GM21737 (cell line): ENCODE measurements around the gene GRIN2A.

ENCODE experiments used
- ATAC-seq: cut with Tn5 transposase; IDR thresholded peaks from one replicate; pipeline ENCODE4 v1.9.1; 2021; ENCODE audit warnings: mild to moderate bottlenecking, moderate library complexity; ENCODE audit not compliant: unreplicated experiment

The GRIN2A gene

GRCh38 chr16:9791556-9791955 lies 390.7 kb downstream of the GRIN2A start:
- no peak for ATAC-seq

GRCh38 chr16:9790199-9790598 lies 392.0 kb downstream of the GRIN2A start:
- ATAC-seq = no peak

DNA sequence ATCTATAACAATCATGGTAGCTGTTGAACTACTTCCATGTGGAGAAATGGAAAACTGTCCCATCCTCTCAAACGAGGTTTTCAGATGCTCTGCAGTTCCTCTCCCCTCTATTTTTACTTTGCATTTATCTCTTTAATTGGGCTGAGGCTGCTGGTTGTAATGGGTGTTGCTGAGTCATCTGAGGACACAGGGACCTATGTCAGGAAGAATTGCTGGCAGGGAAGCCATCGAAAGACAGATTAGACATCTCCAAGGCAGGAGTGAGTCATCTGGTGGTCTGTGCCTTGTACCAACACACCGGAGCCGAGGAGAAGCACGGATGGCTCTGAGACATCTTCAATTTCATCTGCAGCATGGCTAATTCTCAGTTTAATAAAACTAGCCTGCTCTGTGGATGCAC lies 394.5 kb downstream of the GRIN2A start:
- no peak for ATAC-seq

DNA sequence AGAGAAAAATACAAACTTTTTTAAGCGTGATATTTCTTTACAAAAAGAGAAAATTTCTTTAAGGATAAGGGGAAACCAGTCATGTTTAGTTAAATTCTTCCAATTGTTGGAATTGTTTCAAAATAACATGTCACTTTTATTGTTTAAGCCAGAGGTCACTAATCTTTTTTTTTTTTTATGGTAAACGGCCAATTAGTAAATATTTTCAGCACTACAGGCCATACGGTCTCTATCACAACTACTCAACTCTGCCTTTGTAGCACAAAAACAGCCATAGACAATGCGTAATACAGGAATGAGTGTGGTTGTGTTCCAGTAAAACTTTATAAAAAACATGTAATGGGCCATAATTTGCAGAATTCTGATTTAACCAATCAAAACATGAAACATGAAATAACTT lies 401.4 kb downstream of the GRIN2A start:
- no peak for ATAC-seq

DNA sequence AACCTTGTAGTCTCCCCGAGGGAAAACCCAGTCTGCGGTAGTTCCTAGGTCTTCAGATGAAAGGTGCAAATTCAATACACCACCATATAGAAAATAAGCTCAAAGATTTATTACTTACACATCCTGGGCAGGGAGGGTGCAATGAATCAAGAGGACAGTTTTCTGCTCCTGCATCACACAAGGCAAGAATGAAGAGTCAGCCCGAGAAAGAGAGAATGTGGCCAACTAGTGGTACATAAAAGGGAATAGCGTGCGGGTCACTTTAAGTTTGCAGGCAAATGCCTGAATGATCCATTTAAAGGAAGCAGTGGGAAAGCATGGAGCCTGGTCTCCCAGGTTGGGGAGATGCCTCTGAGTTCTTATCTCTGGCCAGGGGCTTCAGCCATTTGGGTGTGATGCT lies 403.4 kb downstream of the GRIN2A start:
- no peak for ATAC-seq

GRCh38 chr16:9775998-9776397 lies 406.2 kb downstream of the GRIN2A start:
- ATAC-seq = no peak

DNA sequence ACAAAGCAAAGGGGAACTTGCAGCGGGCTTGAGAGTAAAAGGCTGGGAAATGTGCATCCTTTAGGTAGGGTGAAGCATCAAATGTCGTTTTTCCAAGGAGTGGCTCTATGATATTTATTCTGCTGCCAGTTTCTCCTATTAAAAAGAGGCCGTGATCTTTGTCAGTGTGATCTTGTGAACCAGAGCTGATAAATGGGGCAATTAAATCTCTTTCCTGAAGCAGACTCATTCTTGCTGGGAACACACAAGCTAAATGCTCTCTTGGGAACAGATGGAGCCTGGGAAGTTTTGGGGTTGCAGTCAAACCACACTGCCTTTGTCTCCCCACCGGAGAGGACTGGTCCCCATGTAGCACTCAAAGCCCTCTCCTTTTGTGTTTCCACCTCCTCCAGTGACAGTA lies 408.9 kb downstream of the GRIN2A start:
- no peak for ATAC-seq

DNA sequence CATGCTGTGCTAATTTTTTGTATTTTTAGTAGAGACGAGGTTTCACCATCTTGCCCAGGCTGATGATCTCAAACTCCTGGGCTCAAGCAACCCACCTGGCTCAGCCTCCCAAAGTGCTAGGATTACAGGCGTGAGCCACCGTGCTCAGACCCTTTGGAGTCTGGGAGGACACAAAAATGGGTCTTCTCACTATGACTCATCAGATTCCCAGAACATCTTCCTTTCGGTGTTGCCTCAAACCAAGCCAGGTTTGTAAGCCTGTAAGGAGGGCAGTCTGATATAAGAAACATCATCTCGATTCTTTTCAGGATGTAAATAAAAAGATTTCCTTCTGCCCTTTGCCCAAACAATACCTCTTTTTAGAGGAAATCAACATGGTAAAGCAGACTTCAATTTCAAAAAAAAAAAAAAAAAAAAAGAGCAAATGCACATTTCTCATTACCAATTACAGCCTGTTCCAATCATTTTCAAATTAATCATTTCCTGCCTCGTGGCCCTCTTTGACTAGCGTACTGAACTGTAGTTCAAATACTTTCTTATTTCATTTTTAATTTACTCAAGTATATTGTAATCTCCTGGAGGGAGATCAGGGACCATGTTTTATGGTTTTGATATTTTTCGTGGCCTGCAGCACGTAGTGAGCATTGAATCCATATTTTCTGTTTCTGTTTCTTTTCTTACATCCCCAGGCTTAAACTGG lies 409.6 kb downstream of the GRIN2A start:
- no peak for ATAC-seq

- no peak for ATAC-seq
These were observed 415.3 kb downstream of the GRIN2A start for GRCh38 chr16:9766891-9767290.

GRCh38 chr16:9763505-9763904 lies 418.7 kb downstream of the GRIN2A start:
- no peak for ATAC-seq

- ATAC-seq = no peak
These were observed 420.4 kb downstream of the GRIN2A start for GRCh38 chr16:9761870-9762269.

GRCh38 chr16:9757687-9758086 lies 424.5 kb downstream of the GRIN2A start:
- ATAC-seq = no peak

- no peak for ATAC-seq
These were observed 425.8 kb downstream of the GRIN2A start for GRCh38 chr16:9756434-9756833.

- no peak for ATAC-seq
These were observed 427.1 kb downstream of the GRIN2A start for GRCh38 chr16:9755081-9755480.

GRCh38 chr16:9741776-9742175 lies 440.5 kb downstream of the GRIN2A start:
- no peak for ATAC-seq

GRCh38 chr16:9739301-9739700 lies 442.9 kb downstream of the GRIN2A start:
- ATAC-seq = no peak

GRCh38 chr16:9738690-9739089 lies 443.5 kb downstream of the GRIN2A start:
- ATAC-seq = no peak

- ATAC-seq = no peak
These were observed 445.7 kb downstream of the GRIN2A start for GRCh38 chr16:9736547-9736946.

GRCh38 chr16:9723136-9723535 lies 459.1 kb downstream of the GRIN2A start:
- no peak for ATAC-seq

- ATAC-seq = no peak
These were observed 468.3 kb downstream of the GRIN2A start for GRCh38 chr16:9713907-9714306.

DNA sequence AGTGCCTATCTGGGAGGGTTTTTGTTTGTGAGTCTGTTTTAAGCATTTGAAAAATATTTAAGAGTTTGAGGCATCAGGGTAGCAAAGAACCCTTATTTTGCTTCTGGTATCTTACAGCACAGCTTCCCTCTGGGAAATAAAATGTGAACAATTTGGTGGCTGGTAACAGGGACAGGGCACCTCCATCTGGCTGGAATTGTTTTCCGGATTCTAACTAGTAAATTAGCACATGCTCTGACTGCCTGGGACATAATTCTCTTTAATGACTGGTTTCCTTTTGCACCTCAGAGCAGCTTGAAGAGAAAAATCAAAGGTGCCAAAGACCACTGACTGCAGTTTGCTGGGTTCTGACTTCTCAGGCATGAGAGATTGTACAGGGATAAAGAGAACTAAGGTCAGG lies 469.1 kb downstream of the GRIN2A start:
- ATAC-seq = no peak

DNA sequence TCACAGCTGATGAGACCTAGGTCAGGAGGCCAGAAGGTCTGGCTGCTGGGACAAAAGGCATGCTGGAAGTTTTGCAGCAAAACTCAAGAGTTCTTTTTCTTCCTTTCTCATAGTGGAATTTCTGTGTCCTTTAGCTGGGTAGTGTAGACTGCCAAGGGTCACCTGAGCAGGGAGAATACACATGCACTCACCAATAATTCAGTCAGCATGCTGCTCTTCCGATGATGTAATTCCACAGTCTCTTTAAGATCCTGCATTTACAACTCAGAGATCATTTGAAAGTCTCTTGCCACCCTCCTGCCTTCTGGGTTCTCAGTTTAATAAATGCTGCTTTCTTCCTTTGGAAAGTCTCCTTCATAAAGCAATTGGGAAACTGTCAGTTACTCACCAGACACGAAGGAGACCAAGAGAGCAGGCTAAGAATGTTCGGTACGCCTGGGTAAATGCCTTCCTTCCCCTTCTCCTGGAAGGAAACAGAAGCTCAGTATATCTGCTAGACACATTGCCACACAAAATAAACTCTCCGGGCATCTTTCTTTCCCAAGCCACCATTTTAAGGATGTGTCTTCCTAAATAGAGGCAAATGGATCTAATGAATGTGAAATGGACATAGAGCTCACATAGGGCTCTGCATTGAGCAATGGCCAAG lies 473.1 kb downstream of the GRIN2A start:
- ATAC-seq = no peak
